ENCODE data around the gene FUT7.
"Not testable (repeated sequence)": the region's sequence is repeated elsewhere in the genome, so short reads cannot be mapped to it uniquely, and the experiment has no call there.

The FUT7 gene

GRCh38 chr9:137066096-137066861, 34.4 kb upstream of the FUT7 start:
- DNase-seq (ENCODE audit: low spot score): no peak

GRCh38 chr9:137065336-137065967, 33.6 kb upstream of the FUT7 start:
- no peak for DNase-seq (ENCODE audit: low spot score)

- DNase-seq (ENCODE audit: low spot score): no peak
Observed at GRCh38 chr9:137064880-137065164, 32.9 kb upstream of the FUT7 start.

- peak; percentile 51 for DNase-seq (ENCODE audit: low spot score)
Observed at GRCh38 chr9:137064027-137064879, 32.4 kb upstream of the FUT7 start.

- no peak for DNase-seq (ENCODE audit: low spot score)
Observed at GRCh38 chr9:137063311-137064026, 31.6 kb upstream of the FUT7 start.

GRCh38 chr9:137062798-137063197, 30.9 kb upstream of the FUT7 start:
- DNase-seq (ENCODE audit: low spot score): not testable (repeated sequence)

- DNase-seq (ENCODE audit: low spot score): no peak
Observed at GRCh38 chr9:137062384-137062783, 30.5 kb upstream of the FUT7 start.

- no peak for DNase-seq (ENCODE audit: low spot score)
Observed at GRCh38 chr9:137058521-137059234, 26.8 kb upstream of the FUT7 start.

GRCh38 chr9:137057545-137057944, 25.7 kb upstream of the FUT7 start:
- no peak for DNase-seq (ENCODE audit: low spot score)

GRCh38 chr9:137056739-137057415, 25.0 kb upstream of the FUT7 start:
- DNase-seq (ENCODE audit: low spot score): no peak

GRCh38 chr9:137055385-137056364, 23.8 kb upstream of the FUT7 start:
- DNase-seq (ENCODE audit: low spot score): no peak

- DNase-seq (ENCODE audit: low spot score): no peak
Observed at GRCh38 chr9:137054932-137055384, 23.1 kb upstream of the FUT7 start.

- DNase-seq (ENCODE audit: low spot score): peak; percentile 31
Observed at GRCh38 chr9:137053944-137054931, 22.4 kb upstream of the FUT7 start, which contains the start of gene ENTPD2. Gene ENTPD2, minus strand, starts transcription at chr9:137054061. Its CDS starts 64 bp downstream, at chr9:137053997.

GRCh38 chr9:137052998-137053943, 21.4 kb upstream of the FUT7 start:
- DNase-seq (ENCODE audit: low spot score): no peak

- no peak for DNase-seq (ENCODE audit: low spot score)
Observed at GRCh38 chr9:137052293-137052692, 20.4 kb upstream of the FUT7 start.

- DNase-seq (ENCODE audit: low spot score): no peak
Observed at GRCh38 chr9:137051145-137051724, 19.3 kb upstream of the FUT7 start.

GRCh38 chr9:137050570-137050969, 18.7 kb upstream of the FUT7 start:
- no peak for DNase-seq (ENCODE audit: low spot score)
